Muscle of leg (tissue), 11 donors: ENCODE data around the gene PRCD. TPM values are rescaled to one million over a fixed set of nuclear protein-coding genes. Genes with fewer than 3 reads are reported as not detected.
"Not testable (repeated sequence)": the region's sequence is repeated elsewhere in the genome, so short reads cannot be mapped to it uniquely, and the experiment has no call there.

ENCODE experiments used
- DNase-seq: peaks from one replicate; pipeline ENCODE4 v3.0.0; 2013
- H3K27ac ChIP-seq: one replicate; pipeline ENCODE4 v1.5.1; 2013; ENCODE audit warnings: mild to moderate bottlenecking, low read length, control low read depth
- H3K27me3 ChIP-seq: one replicate; pipeline ENCODE4 v1.6.1; 2013; ENCODE audit warnings: low read length; ENCODE audit not compliant: control insufficient read depth, insufficient read depth
- H3K36me3 ChIP-seq: one replicate; pipeline ENCODE4 v1.6.1; 2013; ENCODE audit warnings: low read length; ENCODE audit not compliant: control insufficient read depth, insufficient read depth
- H3K4me1 ChIP-seq: one replicate; pipeline ENCODE4 v1.6.1; 2013; ENCODE audit warnings: low read length; ENCODE audit not compliant: control insufficient read depth, insufficient read depth
- H3K4me3 ChIP-seq: one replicate; pipeline ENCODE4 v1.5.1; 2013; ENCODE audit warnings: low read length, control low read depth
- H3K9me3 ChIP-seq: replicated peaks from 2 replicates; pipeline ENCODE4 v1.6.1; 2013; ENCODE audit warnings: low read depth, low read length; ENCODE audit not compliant: control insufficient read depth
- WGBS: methylation state at CpG from one replicate; pipeline ENCODE4 v1.1.5; 2013; ENCODE audit warnings: missing lambda C conversion rate; ENCODE audit not compliant: insufficient coverage; 5-methylcytosine and 5-hydroxymethylcytosine counted together
- polyA plus RNA-seq, 8 donors: library from polyadenylated mRNA; unstranded; fragments of 120-200 nt; gene quantifications; one replicate each; pipeline versions ENCODE4 v1.2.1 to v1.2.3, GENCODE V29; 2013; ENCODE audit warnings: inconsistent platforms in 1 of 8, low replicate concordance in 1 of 8; ENCODE audit not compliant: insufficient read length in 8 of 8, insufficient read depth in 1 of 8
- total RNA-seq: library from RNA; stranded (reverse); fragments of 120-200 nt; gene quantifications from one replicate; pipeline ENCODE4 v1.2.4, GENCODE V29; 2013

The PRCD gene
- total and polyA plus RNA-seq, 9 donors: 2.2 to 6.5 (median 3.9) TPM

- Histone ChIP-seq H3K4me1 (peaks cover 27% of the 10 kb centered on the region), H3K4me3 (no peak overlapping the region), H3K27me3 (peaks cover 18% of the 10 kb centered on the region), H3K27ac (no peak overlapping the region), H3K36me3 (no peaks in the 10 kb centered on the region), H3K9me3 (no peaks in the 10 kb centered on the region)
- DNase-seq: no peak
- WGBS: 64% methylated on average over 5 of the region's 7 CpGs
These were observed 35.7 kb upstream of the PRCD start for GRCh38 chr17:76504117-76504516.

- peak; percentile 81 for DNase-seq
- H3K4me3 ChIP-seq: no peak overlapping the region
- 24% methylated on average over 21 of the region's 24 CpGs for WGBS
These were observed 33.2 kb upstream of the PRCD start for GRCh38 chr17:76506408-76507345.

GRCh38 chr17:76508472-76509063 is 31.3 kb upstream of the PRCD start:
- not testable (repeated sequence) for H3K9me3 ChIP-seq, H3K4me3 ChIP-seq, H3K27ac ChIP-seq, H3K36me3 ChIP-seq, H3K27me3 ChIP-seq
- H3K4me1 ChIP-seq: peaks cover 18% of the 10 kb centered on the region
- WGBS: 15% methylated on average over 9 of the region's 14 CpGs
- DNase-seq: peak; percentile 76

More at GRCh38 chr17:76506408-76507345, 33.2 kb upstream of the PRCD start:
- Histone ChIP-seq H3K9me3 (no peaks in the 10 kb centered on the region), H3K4me1 (peaks cover 26% of the 10 kb centered on the region), H3K27ac (no peak overlapping the region), H3K27me3 (peaks cover 14% of the 10 kb centered on the region), H3K36me3 (no peaks in the 10 kb centered on the region)

GRCh38 chr17:76510831-76511244 is 29.0 kb upstream of the PRCD start:
- H3K36me3 ChIP-seq: no peaks in the 10 kb centered on the region
- peaks cover 8% of the 10 kb centered on the region for H3K27me3 ChIP-seq
- no peaks in the 10 kb centered on the region for H3K9me3 ChIP-seq
- no peak overlapping the region for H3K27ac ChIP-seq
- no peak overlapping the region for H3K4me3 ChIP-seq
- no peak for DNase-seq
- WGBS: 26% methylated on average over 3 of the region's 9 CpGs
- peaks cover 27% of the 10 kb centered on the region for H3K4me1 ChIP-seq

GRCh38 chr17:76511668-76512365 is 28.0 kb upstream of the PRCD start:
- DNase-seq: no peak
- Histone ChIP-seq H3K9me3 (no peaks in the 10 kb centered on the region), H3K36me3 (no peaks in the 10 kb centered on the region), H3K4me1 (peaks cover 21% of the 10 kb centered on the region), H3K27ac (no peak overlapping the region), H3K4me3 (no peak overlapping the region), H3K27me3 (peaks cover 5% of the 10 kb centered on the region)
- WGBS: 90% methylated on average over 8 of the region's 13 CpGs

- WGBS: 71% methylated on average over 7 of the region's 22 CpGs
- no peaks in the 10 kb centered on the region for H3K36me3 ChIP-seq
- no peak overlapping the region for H3K27ac ChIP-seq
- H3K4me3 ChIP-seq: no peak overlapping the region
- H3K9me3 ChIP-seq: no peaks in the 10 kb centered on the region
- no peak for DNase-seq
- H3K27me3 ChIP-seq: peaks cover 4% of the 10 kb centered on the region
- H3K4me1 ChIP-seq: peaks cover 18% of the 10 kb centered on the region
These were observed 27.2 kb upstream of the PRCD start for GRCh38 chr17:76512366-76513305.

GRCh38 chr17:76513306-76513692 is 26.5 kb upstream of the PRCD start:
- 65% methylated on average over 4 of the region's 6 CpGs for WGBS
- DNase-seq: no peak
- Histone ChIP-seq H3K4me1 (peaks cover 18% of the 10 kb centered on the region), H3K27me3 (no peaks in the 10 kb centered on the region), H3K27ac (no peak overlapping the region), H3K9me3 (no peaks in the 10 kb centered on the region), H3K36me3 (no peaks in the 10 kb centered on the region), H3K4me3 (no peak overlapping the region)

- not testable (repeated sequence) for H3K4me3 ChIP-seq, H3K27me3 ChIP-seq, DNase-seq, H3K27ac ChIP-seq, H3K9me3 ChIP-seq, H3K36me3 ChIP-seq
- peaks cover 27% of the 10 kb centered on the region for H3K4me1 ChIP-seq
- WGBS: 93% methylated on average over 3 of the region's 6 CpGs
These were observed 25.5 kb upstream of the PRCD start for GRCh38 chr17:76514355-76514754.

- H3K27me3 ChIP-seq: peaks cover 3% of the 10 kb centered on the region
- WGBS: 18% methylated on average over 22 of the region's 22 CpGs
- H3K4me3 ChIP-seq: peak overlapping the region; percentile 10
- no peaks in the 10 kb centered on the region for H3K9me3 ChIP-seq
- peak; percentile 81 for DNase-seq
- no peaks in the 10 kb centered on the region for H3K36me3 ChIP-seq
- peak overlapping the region; percentile 76 for H3K27ac ChIP-seq
- peaks cover 32% of the 10 kb centered on the region for H3K4me1 ChIP-seq
These were observed 24.4 kb upstream of the PRCD start for GRCh38 chr17:76515274-76515949.
